H9 (cell line): ENCODE results near the gene KCNIP4. TPM values are rescaled to one million over a fixed set of nuclear protein-coding genes. Genes with fewer than 3 reads are reported as not detected.

ENCODE experiments used
- DNase-seq: peaks from one replicate; pipeline ENCODE4 v3.0.0-alpha.2; 2017
- H2AFZ ChIP-seq: one replicate; pipeline ENCODE4 v1.6.1; 2013; ENCODE audit warnings: mild to moderate bottlenecking, low read length, control low read depth, moderate library complexity
- H2AK5ac ChIP-seq: 2 replicates; pipeline ENCODE4 v1.6.1; 2013; ENCODE audit warnings: low read length, control low read depth, mixed read lengths; ENCODE audit not compliant: insufficient read length
- H2BK120ac ChIP-seq: one replicate; pipeline ENCODE4 v1.6.1; 2013; ENCODE audit warnings: low read depth, mild to moderate bottlenecking, low read length, control low read depth, inconsistent platforms; ENCODE audit not compliant: poor library complexity, severe bottlenecking
- H2BK12ac ChIP-seq: 2 replicates; pipeline ENCODE4 v1.6.1; 2013; ENCODE audit warnings: low read length, control low read depth, mixed read lengths, low read depth; ENCODE audit not compliant: insufficient read length
- H2BK15ac ChIP-seq: 2 replicates; pipeline ENCODE4 v1.6.1; 2013; ENCODE audit warnings: low read depth, low read length, control low read depth
- H2BK20ac ChIP-seq: one replicate; pipeline ENCODE4 v1.6.1; 2013; ENCODE audit warnings: low read depth, mild to moderate bottlenecking, low read length, control low read depth, inconsistent platforms; ENCODE audit not compliant: poor library complexity, severe bottlenecking
- H2BK5ac ChIP-seq: 2 replicates; pipeline ENCODE4 v1.6.1; 2013; ENCODE audit warnings: low read length, control low read depth, mixed read lengths; ENCODE audit not compliant: insufficient read length
- H3K14ac ChIP-seq: 2 replicates; pipeline ENCODE4 v1.6.1; 2013; ENCODE audit warnings: low read length, control low read depth; ENCODE audit not compliant: insufficient read depth
- H3K18ac ChIP-seq: 2 replicates; pipeline ENCODE4 v1.6.1; 2013; ENCODE audit warnings: low read depth, mild to moderate bottlenecking, mixed read lengths, low read length, control low read depth; ENCODE audit not compliant: insufficient read length
- H3K23ac ChIP-seq: 2 replicates; pipeline ENCODE4 v1.6.1; 2013; ENCODE audit warnings: low read length, control low read depth, mixed read lengths, low read depth; ENCODE audit not compliant: insufficient read length
- H3K23me2 ChIP-seq: 2 replicates; pipeline ENCODE4 v1.6.1; 2013; ENCODE audit warnings: low read depth, mild to moderate bottlenecking, mixed read lengths, low read length, control low read depth; ENCODE audit not compliant: insufficient read length, poor library complexity, severe bottlenecking
- H3K27ac ChIP-seq: 2 replicates; pipeline ENCODE4 v1.5.1; 2013; ENCODE audit warnings: low read length, control low read depth, mixed read lengths, low read depth; ENCODE audit not compliant: insufficient read length
- H3K27me3 ChIP-seq: 2 replicates; pipeline ENCODE4 v1.6.1; 2013; ENCODE audit warnings: low read length, control low read depth, inconsistent platforms; ENCODE audit not compliant: insufficient read depth
- H3K4ac ChIP-seq: 2 replicates; pipeline ENCODE4 v1.6.1; 2013; ENCODE audit warnings: low read depth, mild to moderate bottlenecking, control low read depth, inconsistent platforms, low read length, moderate library complexity
- H3K4me1 ChIP-seq: 2 replicates; pipeline ENCODE4 v1.6.1; 2013; ENCODE audit warnings: low read length, control low read depth, inconsistent platforms; ENCODE audit not compliant: insufficient read depth
- H3K4me2 ChIP-seq: 2 replicates; pipeline ENCODE4 v1.6.1; 2013; ENCODE audit warnings: low read length, control low read depth, mixed read lengths; ENCODE audit not compliant: insufficient read length, insufficient read depth
- H3K56ac ChIP-seq: 2 replicates; pipeline ENCODE4 v1.6.1; 2013; ENCODE audit warnings: low read depth, mild to moderate bottlenecking, mixed read lengths, low read length, control low read depth; ENCODE audit not compliant: insufficient read length
- H3K79me1 ChIP-seq: 2 replicates; pipeline ENCODE4 v1.6.1; 2013; ENCODE audit warnings: low read depth, mild to moderate bottlenecking, moderate library complexity, low read length, control low read depth, inconsistent platforms; ENCODE audit not compliant: insufficient read depth, poor library complexity, severe bottlenecking
- H3K79me2 ChIP-seq: 2 replicates; pipeline ENCODE4 v1.6.1; 2013; ENCODE audit warnings: low read length, control low read depth, inconsistent platforms; ENCODE audit not compliant: insufficient read depth
- H3K9ac ChIP-seq: 2 replicates; pipeline ENCODE4 v1.6.1; 2013; ENCODE audit warnings: low read length, control low read depth, mixed read lengths; ENCODE audit not compliant: insufficient read length; ENCODE audit errors: extremely low read depth
- H3K9me3 ChIP-seq: one replicate; pipeline ENCODE4 v1.6.1; 2013; ENCODE audit warnings: low read depth, low read length, inconsistent platforms; ENCODE audit not compliant: control insufficient read depth
- H3T11ph ChIP-seq: one replicate; pipeline ENCODE4 v1.6.1; 2013; ENCODE audit warnings: mild to moderate bottlenecking, low read length, control low read depth, inconsistent platforms
- H4K20me1 ChIP-seq: one replicate; pipeline ENCODE4 v1.6.1; 2013; ENCODE audit not compliant: control insufficient read depth, insufficient read length, insufficient read depth
- H4K5ac ChIP-seq: 2 replicates; pipeline ENCODE4 v1.6.1; 2013; ENCODE audit warnings: low read depth, mild to moderate bottlenecking, mixed read lengths, low read length, control low read depth; ENCODE audit not compliant: insufficient read length
- H4K8ac ChIP-seq: replicated peaks from 2 replicates; pipeline ENCODE4 v1.6.1; 2013; ENCODE audit warnings: low read length, control low read depth, mixed read lengths, low read depth; ENCODE audit not compliant: insufficient read length
- H4K91ac ChIP-seq: 2 replicates; pipeline ENCODE4 v1.6.1; 2013; ENCODE audit warnings: low read depth, mild to moderate bottlenecking, moderate library complexity, mixed read lengths, low read length, control low read depth; ENCODE audit not compliant: insufficient read length
- H3K27ac Mint-ChIP-seq, 3 experiments: 2 replicates in 2 of 3; 3 replicates in 1 of 3; pipeline ENCODE4 v1.8.0; 2020 to 2021; ENCODE audit warnings: mixed read lengths in 3 of 3, mild to moderate bottlenecking in 1 of 3, moderate library complexity in 1 of 3
- H3K27me3 Mint-ChIP-seq: 2 replicates; pipeline ENCODE4 v1.8.0; 2021; ENCODE audit warnings: low read depth, mild to moderate bottlenecking, moderate library complexity, mixed read lengths
- H3K36me3 Mint-ChIP-seq, 3 experiments: 2 replicates in 2 of 3; 3 replicates in 1 of 3; pipeline ENCODE4 v1.8.0; 2020 to 2021; ENCODE audit warnings: low read depth in 3 of 3, mixed read lengths in 3 of 3; ENCODE audit not compliant: insufficient read depth in 1 of 3
- H3K4me1 Mint-ChIP-seq, 2 experiments: 2 replicates each; pipeline ENCODE4 v1.8.0; 2020; ENCODE audit warnings: mixed read lengths in 2 of 2
- H3K4me3 Mint-ChIP-seq, 2 experiments: 2 replicates in 1 of 2; 3 replicates in 1 of 2; pipeline ENCODE4 v1.8.0; 2020 to 2021; ENCODE audit warnings: mild to moderate bottlenecking in 2 of 2, mixed read lengths in 2 of 2, moderate library complexity in 1 of 2
- H3K9me3 Mint-ChIP-seq, 2 experiments: 2 replicates in 1 of 2; 3 replicates in 1 of 2; pipeline ENCODE4 v1.8.0; 2020; ENCODE audit warnings: mild to moderate bottlenecking in 2 of 2, mixed read lengths in 2 of 2, moderate library complexity in 1 of 2
- CTCF ChIP-seq: fragments of 200-600 bp; sonication (generic); conservative IDR thresholded peaks from 3 replicates; pipeline ENCODE4 v1.8.0; 2021; ENCODE audit warnings: antibody characterized with exemption, mild to moderate bottlenecking
- WGBS: extraction: QIAGEN DNeasy Blood & Tissue Kit; methylation state at CpG from one replicate; pipeline ENCODE4 v1.1.7; 2013; ENCODE audit warnings: missing lambda C conversion rate, low lambda C conversion rate, mixed read lengths; ENCODE audit not compliant: insufficient read length; ENCODE audit errors: extremely low coverage; 5-methylcytosine and 5-hydroxymethylcytosine counted together
- total RNA-seq: library from RNA; stranded (reverse); gene quantifications from 2 replicates; pipeline ENCODE4 v1.2.1, GENCODE V29; 2021

Gene KCNIP4
- total RNA-seq, 1 experiment from 2014 or later: not detected

- no peak for TF ChIP-seq CTCF
Measured at GRCh38 chr4:21738821-21739220, 209.8 kb downstream of the KCNIP4 start.

More at GRCh38 chr4:21738821-21739220, 209.8 kb downstream of the KCNIP4 start:
- Histone ChIP-seq H3K23me2 (no peaks in the 10 kb centered on the region), H2AFZ (no peak overlapping the region), H3K9ac (no peak overlapping the region), H3T11ph (no peak overlapping the region), H3K27me3 (no peaks in the 10 kb centered on the region), H2BK5ac (no peak overlapping the region), H3K4me1 (no peaks in the 10 kb centered on the region), H2BK15ac (no peak overlapping the region), H3K79me1 (no peaks in the 10 kb centered on the region), H4K20me1 (no peaks in the 10 kb centered on the region), H2BK12ac (no peak overlapping the region), H3K4me2 (no peak overlapping the region), H4K8ac (no peak overlapping the region), H3K79me2 (no peaks in the 10 kb centered on the region), H4K91ac (no peak overlapping the region), H3K23ac (no peak overlapping the region), H3K56ac (no peak overlapping the region), H3K9me3 (no peaks in the 10 kb centered on the region), H4K5ac (no peak overlapping the region), H2AK5ac (no peak overlapping the region), H3K18ac (no peak overlapping the region), H3K14ac (no peak overlapping the region), H2BK120ac (no peak overlapping the region), H3K4ac (no peak overlapping the region), H3K27ac (no peak overlapping the region), H2BK20ac (no peak overlapping the region)
- Mint-ChIP-seq H3K4me3 (no peak overlapping the region), H3K9me3 (no peaks in the 10 kb centered on the region), H3K27me3 (no peaks in the 10 kb centered on the region), H3K27ac (no peak overlapping the region), H3K36me3 (no peaks in the 10 kb centered on the region), H3K4me1 (no peaks in the 10 kb centered on the region)
- DNase-seq: no peak
- no CpG with 5 or more reads among the region's 4 CpGs for WGBS
